ENCODE measurements around the gene SLC6A20. TPM values are rescaled to one million over a fixed set of nuclear protein-coding genes. Genes with fewer than 3 reads are reported as not detected.

The SLC6A20 gene
- total RNA-seq, 1 donor from 2014 or later = not detected

GRCh38 chr3:45841420-45841756, 45.1 kb upstream of the SLC6A20 start:
- Mint-ChIP-seq H3K4me1 (ENCODE audit: low read depth) (peaks cover 6% of the 10 kb centered on the region), H3K27me3 (peaks cover 31% of the 10 kb centered on the region), H3K9me3 (ENCODE audit: low read depth) (peaks cover 4% of the 10 kb centered on the region), H3K4me3 (ENCODE audit: low read depth) (peak overlapping the region; percentile 92), H3K36me3 (ENCODE audit: insufficient read depth) (peaks cover 2% of the 10 kb centered on the region), H3K27ac (peak overlapping the region; percentile 93)
- DNase-seq (ENCODE audit: low spot score, unreplicated experiment) = no peak
- TF ChIP-seq CTCF (IDR thresholded peaks at IDR 0.05; ENCODE audit: unreplicated experiment) = no peak

GRCh38 chr3:45838466-45838865, 42.1 kb upstream of the SLC6A20 start:
- DNase-seq (ENCODE audit: low spot score, unreplicated experiment) = no peak
- H3K4me3 Mint-ChIP-seq (ENCODE audit: low read depth) = no peak overlapping the region
- H3K27me3 Mint-ChIP-seq = peaks cover 5% of the 10 kb centered on the region
- TF ChIP-seq CTCF (IDR thresholded peaks at IDR 0.05; ENCODE audit: unreplicated experiment) = no peak
- no peak overlapping the region for H3K27ac Mint-ChIP-seq
- H3K36me3 Mint-ChIP-seq (ENCODE audit: insufficient read depth) = peaks cover 7% of the 10 kb centered on the region
- H3K4me1 Mint-ChIP-seq (ENCODE audit: low read depth) = peaks cover 6% of the 10 kb centered on the region
- H3K9me3 Mint-ChIP-seq (ENCODE audit: low read depth) = peaks cover 4% of the 10 kb centered on the region

- H3K4me1 Mint-ChIP-seq (ENCODE audit: low read depth) = no peaks in the 10 kb centered on the region
- H3K36me3 Mint-ChIP-seq (ENCODE audit: insufficient read depth) = peaks cover 24% of the 10 kb centered on the region
- DNase-seq (ENCODE audit: low spot score, unreplicated experiment) = no peak
- no peak overlapping the region for H3K27ac Mint-ChIP-seq
- no peak overlapping the region for H3K4me3 Mint-ChIP-seq (ENCODE audit: low read depth)
- TF ChIP-seq CTCF (IDR thresholded peaks at IDR 0.05; ENCODE audit: unreplicated experiment) = peak; percentile 52
- H3K9me3 Mint-ChIP-seq (ENCODE audit: low read depth) = no peaks in the 10 kb centered on the region
- H3K27me3 Mint-ChIP-seq = no peaks in the 10 kb centered on the region
These were observed 36.4 kb upstream of the SLC6A20 start for GRCh38 chr3:45832699-45833098.

GRCh38 chr3:45830121-45830520, 33.8 kb upstream of the SLC6A20 start:
- H3K4me3 Mint-ChIP-seq (ENCODE audit: low read depth) = no peak overlapping the region
- H3K9me3 Mint-ChIP-seq (ENCODE audit: low read depth) = no peaks in the 10 kb centered on the region
- no peaks in the 10 kb centered on the region for H3K4me1 Mint-ChIP-seq (ENCODE audit: low read depth)
- DNase-seq (ENCODE audit: low spot score, unreplicated experiment) = no peak
- TF ChIP-seq CTCF (IDR thresholded peaks at IDR 0.05; ENCODE audit: unreplicated experiment) = no peak
- peaks cover 18% of the 10 kb centered on the region for H3K36me3 Mint-ChIP-seq (ENCODE audit: insufficient read depth)
- no peaks in the 10 kb centered on the region for H3K27me3 Mint-ChIP-seq
- no peak overlapping the region for H3K27ac Mint-ChIP-seq

- no peak overlapping the region for H3K27ac Mint-ChIP-seq
- TF ChIP-seq CTCF (IDR thresholded peaks at IDR 0.05; ENCODE audit: unreplicated experiment) = no peak
- H3K9me3 Mint-ChIP-seq (ENCODE audit: low read depth) = no peaks in the 10 kb centered on the region
- H3K27me3 Mint-ChIP-seq = no peaks in the 10 kb centered on the region
- H3K4me1 Mint-ChIP-seq (ENCODE audit: low read depth) = no peaks in the 10 kb centered on the region
- DNase-seq (ENCODE audit: low spot score, unreplicated experiment) = no peak
- no peak overlapping the region for H3K4me3 Mint-ChIP-seq (ENCODE audit: low read depth)
- H3K36me3 Mint-ChIP-seq (ENCODE audit: insufficient read depth) = peaks cover 17% of the 10 kb centered on the region
These were observed 30.6 kb upstream of the SLC6A20 start for GRCh38 chr3:45826908-45827307.

All from progenitor cell of endocrine pancreas (in vitro differentiated cells).